Measurements from ENCODE around the gene CFAP20DC. TPM values are rescaled to one million over a fixed set of nuclear protein-coding genes. Genes with fewer than 3 reads are reported as not detected.
"Not testable (repeated sequence)": the region's sequence is repeated elsewhere in the genome, so short reads cannot be mapped to it uniquely, and the experiment has no call there.

CFAP20DC gene
- total RNA-seq, 1 donor from 2014 or later: 8.2 TPM

DNA sequence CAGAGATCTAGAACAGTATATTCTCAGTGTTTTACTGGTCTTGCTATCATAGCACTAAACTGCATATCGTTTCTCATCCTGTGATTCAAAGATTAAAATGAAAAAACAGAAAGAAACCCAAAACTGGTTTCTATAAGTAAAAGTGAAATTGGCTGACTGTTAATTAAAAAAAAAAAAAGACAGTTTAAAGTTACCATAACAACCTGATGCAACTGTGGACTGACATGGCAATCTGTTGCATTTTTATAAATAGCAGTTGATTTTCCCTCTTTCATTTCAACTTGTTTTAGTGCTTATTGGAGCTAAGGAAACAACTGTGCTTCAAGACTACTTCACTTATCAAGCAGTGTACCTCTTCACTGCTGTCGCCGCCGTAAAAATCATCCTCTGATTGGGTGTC is 186.6 kb downstream of the CFAP20DC start:
- Histone ChIP-seq H3K36me3 (ENCODE audit: control insufficient read depth, insufficient read depth, low read length) (no peaks in the 10 kb centered on the region), H3K27me3 (ENCODE audit: control insufficient read depth, insufficient read depth, low read length) (no peaks in the 10 kb centered on the region), H3K4me3 (ENCODE audit: low read depth, low read length) (no peak overlapping the region)
- TF ChIP-seq, protein P1, sequence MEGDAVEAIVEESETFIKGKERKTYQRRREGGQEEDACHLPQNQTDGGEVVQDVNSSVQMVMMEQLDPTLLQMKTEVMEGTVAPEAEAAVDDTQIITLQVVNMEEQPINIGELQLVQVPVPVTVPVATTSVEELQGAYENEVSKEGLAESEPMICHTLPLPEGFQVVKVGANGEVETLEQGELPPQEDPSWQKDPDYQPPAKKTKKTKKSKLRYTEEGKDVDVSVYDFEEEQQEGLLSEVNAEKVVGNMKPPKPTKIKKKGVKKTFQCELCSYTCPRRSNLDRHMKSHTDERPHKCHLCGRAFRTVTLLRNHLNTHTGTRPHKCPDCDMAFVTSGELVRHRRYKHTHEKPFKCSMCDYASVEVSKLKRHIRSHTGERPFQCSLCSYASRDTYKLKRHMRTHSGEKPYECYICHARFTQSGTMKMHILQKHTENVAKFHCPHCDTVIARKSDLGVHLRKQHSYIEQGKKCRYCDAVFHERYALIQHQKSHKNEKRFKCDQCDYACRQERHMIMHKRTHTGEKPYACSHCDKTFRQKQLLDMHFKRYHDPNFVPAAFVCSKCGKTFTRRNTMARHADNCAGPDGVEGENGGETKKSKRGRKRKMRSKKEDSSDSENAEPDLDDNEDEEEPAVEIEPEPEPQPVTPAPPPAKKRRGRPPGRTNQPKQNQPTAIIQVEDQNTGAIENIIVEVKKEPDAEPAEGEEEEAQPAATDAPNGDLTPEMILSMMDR (IDR thresholded peaks at IDR 0.05; ENCODE audit: insufficient read depth, low read length, poor library complexity, severe bottlenecking): no peak
- DNase-seq (ENCODE audit: low read depth): no peak

DNA sequence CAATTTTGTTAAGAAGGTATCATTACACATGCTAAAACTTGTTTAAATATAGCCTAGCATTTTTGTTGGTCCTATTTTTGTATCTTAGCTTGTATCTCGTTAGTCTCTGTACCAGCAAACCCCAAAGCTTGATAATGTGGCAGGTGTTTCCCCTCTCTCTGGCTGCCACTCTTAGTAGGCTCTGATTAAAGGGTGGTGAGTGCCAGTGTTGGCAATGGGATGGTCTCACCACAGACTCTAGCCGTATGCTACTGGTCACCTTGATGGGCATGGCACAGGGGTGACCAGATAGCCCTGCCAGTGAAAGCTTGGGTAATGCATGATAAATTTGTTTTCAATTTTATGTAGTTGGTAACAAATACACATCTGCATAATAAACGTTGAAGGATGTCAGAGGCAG is 188.3 kb downstream of the CFAP20DC start:
- H3K4me3 ChIP-seq (ENCODE audit: low read depth, low read length): no peak overlapping the region
- H3K27me3 ChIP-seq (ENCODE audit: control insufficient read depth, insufficient read depth, low read length): no peaks in the 10 kb centered on the region
- H3K36me3 ChIP-seq (ENCODE audit: control insufficient read depth, insufficient read depth, low read length): no peaks in the 10 kb centered on the region
- TF ChIP-seq, protein P1 (IDR thresholded peaks at IDR 0.05; ENCODE audit: insufficient read depth, low read length, poor library complexity, severe bottlenecking): no peak
- no peak for DNase-seq (ENCODE audit: low read depth)

DNA sequence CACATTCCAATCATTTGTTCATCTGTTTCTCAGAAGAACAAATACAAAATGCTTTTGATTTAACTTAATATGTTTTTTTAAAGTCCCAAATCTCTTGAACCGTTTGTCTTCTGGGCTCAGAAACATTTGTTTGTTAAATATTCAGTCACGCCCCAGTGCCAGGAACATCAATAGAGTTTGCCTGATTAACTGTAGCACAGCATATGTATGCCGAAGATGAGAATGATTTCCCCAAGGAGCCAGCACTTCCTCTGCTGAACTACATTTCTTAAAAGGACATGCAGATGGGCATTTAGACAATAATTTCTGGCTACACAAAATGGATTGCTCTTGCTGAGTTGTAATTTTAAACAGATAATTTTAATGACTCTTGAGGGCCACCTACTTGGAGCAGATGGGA is 191.7 kb downstream of the CFAP20DC start:
- H3K27me3 ChIP-seq (ENCODE audit: control insufficient read depth, insufficient read depth, low read length): no peaks in the 10 kb centered on the region
- TF ChIP-seq, protein P1 (IDR thresholded peaks at IDR 0.05; ENCODE audit: insufficient read depth, low read length, poor library complexity, severe bottlenecking): no peak
- no peak for DNase-seq (ENCODE audit: low read depth)
- no peaks in the 10 kb centered on the region for H3K36me3 ChIP-seq (ENCODE audit: control insufficient read depth, insufficient read depth, low read length)
- no peak overlapping the region for H3K4me3 ChIP-seq (ENCODE audit: low read depth, low read length)

DNA sequence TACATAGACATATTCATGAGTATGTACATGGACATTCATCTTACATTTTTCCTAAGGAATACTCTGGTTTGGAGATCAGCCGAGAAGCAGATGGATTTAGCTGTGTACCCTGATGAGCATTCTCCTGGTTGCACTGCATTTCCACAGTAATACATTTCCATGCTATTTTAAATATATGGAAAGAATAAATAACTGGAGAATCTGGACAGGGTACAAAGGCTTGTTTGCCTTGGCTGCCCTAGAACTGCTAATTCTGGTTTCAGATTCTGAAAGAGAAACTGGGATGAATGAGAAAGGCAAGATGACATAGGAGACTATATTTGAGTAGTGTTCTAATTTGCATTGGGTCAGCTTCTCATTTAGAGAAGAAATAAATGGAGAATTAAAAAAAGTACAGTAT is 192.4 kb downstream of the CFAP20DC start:
- TF ChIP-seq, protein P1 (IDR thresholded peaks at IDR 0.05; ENCODE audit: insufficient read depth, low read length, poor library complexity, severe bottlenecking): no peak
- Histone ChIP-seq H3K27me3 (ENCODE audit: control insufficient read depth, insufficient read depth, low read length) (no peaks in the 10 kb centered on the region), H3K36me3 (ENCODE audit: control insufficient read depth, insufficient read depth, low read length) (no peaks in the 10 kb centered on the region), H3K4me3 (ENCODE audit: low read depth, low read length) (no peak overlapping the region)
- no peak for DNase-seq (ENCODE audit: low read depth)

DNA sequence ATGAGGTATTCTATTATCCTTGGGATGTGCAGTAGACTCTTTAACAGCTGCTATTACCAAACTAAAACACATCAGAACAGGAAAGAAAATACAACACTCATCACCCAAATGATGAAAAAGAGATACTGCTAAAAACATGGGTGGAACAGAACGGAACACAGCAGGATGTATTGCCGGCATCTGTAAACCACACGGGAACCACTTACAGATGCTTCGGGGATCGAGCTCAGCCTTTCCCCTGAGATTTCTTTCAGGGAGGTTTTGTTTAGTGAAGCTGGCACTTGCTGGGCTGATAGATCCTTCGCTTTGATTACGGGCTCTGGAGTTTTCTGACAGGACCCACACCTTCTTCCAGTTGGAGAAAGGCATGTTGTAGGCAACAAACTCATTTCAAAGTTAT is 201.0 kb downstream of the CFAP20DC start:
- Histone ChIP-seq H3K4me3 (ENCODE audit: low read depth, low read length) (no peak overlapping the region), H3K36me3 (ENCODE audit: control insufficient read depth, insufficient read depth, low read length) (no peaks in the 10 kb centered on the region), H3K27me3 (ENCODE audit: control insufficient read depth, insufficient read depth, low read length) (no peaks in the 10 kb centered on the region)
- TF ChIP-seq, protein P1 (IDR thresholded peaks at IDR 0.05; ENCODE audit: insufficient read depth, low read length, poor library complexity, severe bottlenecking): no peak
- DNase-seq (ENCODE audit: low read depth): no peak

DNA sequence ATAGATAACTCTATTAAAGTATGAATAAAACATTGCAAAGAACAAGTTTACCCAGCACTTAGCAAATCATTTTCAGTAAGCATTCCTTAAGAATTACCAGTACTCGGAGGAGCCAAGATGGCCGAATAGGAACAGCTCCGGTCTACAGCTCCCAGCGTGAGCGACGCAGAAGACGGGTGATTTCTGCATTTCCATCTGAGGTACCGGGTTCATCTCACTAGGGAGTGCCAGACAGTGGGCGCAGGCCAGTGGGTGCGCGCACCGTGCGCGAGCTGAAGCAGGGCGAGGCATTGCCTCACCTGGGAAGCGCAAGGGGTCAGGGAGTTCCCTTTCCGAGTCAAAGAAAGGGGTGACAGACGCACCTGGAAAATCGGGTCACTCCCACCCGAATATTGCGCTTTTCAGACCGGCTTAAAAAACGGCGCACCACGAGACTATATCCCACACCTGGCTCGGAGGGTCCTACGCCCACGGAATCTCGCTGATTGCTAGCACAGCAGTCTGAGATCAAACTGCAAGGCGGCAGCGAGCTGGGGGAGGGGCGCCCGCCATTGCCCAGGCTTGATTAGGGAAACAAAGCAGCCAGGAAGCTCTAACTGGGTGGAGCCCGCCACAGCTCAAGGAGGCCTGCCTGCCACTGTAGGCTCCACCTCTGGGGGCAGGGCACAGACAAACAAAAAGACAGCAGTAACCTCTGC is 207.6 kb downstream of the CFAP20DC start:
- H3K36me3 ChIP-seq (ENCODE audit: control insufficient read depth, insufficient read depth, low read length); H3K4me3 ChIP-seq (ENCODE audit: low read depth, low read length); DNase-seq (ENCODE audit: low read depth); H3K27me3 ChIP-seq (ENCODE audit: control insufficient read depth, insufficient read depth, low read length): not testable (repeated sequence)
